A375 (cell line): ENCODE measurements around the gene INHA. TPM values are rescaled to one million over a fixed set of nuclear protein-coding genes. Genes with fewer than 3 reads are reported as not detected.

Experiments
- small RNA-seq: library from RNA; depleted of rRNA; stranded (forward); fragments of <200 nt; gene quantifications from one replicate; pipeline ENCODE3, GENCODE V24; 2014
- total RNA-seq: library from RNA; depleted of rRNA; stranded (reverse); fragments of >200 nt; shearing (Covaris generic); gene quantifications from 2 replicates; pipeline ENCODE4 v1.2.3, GENCODE V29; 2014; rRNA removed

The INHA gene, protein sequence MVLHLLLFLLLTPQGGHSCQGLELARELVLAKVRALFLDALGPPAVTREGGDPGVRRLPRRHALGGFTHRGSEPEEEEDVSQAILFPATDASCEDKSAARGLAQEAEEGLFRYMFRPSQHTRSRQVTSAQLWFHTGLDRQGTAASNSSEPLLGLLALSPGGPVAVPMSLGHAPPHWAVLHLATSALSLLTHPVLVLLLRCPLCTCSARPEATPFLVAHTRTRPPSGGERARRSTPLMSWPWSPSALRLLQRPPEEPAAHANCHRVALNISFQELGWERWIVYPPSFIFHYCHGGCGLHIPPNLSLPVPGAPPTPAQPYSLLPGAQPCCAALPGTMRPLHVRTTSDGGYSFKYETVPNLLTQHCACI
- 0.83 and 1.7 TPM in 2 replicates for total RNA-seq

DNA sequence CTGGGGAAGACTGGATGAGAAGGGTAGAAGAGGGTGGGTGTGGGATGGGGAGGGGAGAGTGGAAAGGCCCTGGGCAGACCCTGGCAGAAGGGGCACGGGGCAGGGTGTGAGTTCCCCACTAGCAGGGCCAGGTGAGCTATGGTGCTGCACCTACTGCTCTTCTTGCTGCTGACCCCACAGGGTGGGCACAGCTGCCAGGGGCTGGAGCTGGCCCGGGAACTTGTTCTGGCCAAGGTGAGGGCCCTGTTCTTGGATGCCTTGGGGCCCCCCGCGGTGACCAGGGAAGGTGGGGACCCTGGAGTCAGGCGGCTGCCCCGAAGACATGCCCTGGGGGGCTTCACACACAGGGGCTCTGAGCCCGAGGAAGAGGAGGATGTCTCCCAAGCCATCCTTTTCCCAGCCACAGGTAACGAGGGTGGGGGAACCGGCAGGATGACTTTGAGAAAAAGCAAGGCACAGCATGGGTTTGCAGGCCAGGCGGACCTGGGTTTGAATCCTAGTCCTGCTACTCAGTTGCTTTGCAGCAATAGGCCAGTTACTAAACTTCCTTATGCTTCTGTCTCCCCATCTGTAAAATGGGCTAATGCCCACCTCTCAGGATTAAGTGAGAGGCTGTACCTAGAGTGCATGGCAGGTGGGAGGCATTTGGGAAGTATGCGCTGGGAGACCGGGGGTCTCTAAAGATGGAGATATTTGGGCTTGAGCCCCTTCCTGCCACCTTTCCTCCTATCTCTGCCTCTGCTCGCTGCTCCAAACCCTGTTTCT is at the start of gene INHA:
Gene INHA (plus strand): TSS at position 74 of the 765 bp plus-strand sequence. CDS start 65 bp downstream, at position 139.

DNA sequence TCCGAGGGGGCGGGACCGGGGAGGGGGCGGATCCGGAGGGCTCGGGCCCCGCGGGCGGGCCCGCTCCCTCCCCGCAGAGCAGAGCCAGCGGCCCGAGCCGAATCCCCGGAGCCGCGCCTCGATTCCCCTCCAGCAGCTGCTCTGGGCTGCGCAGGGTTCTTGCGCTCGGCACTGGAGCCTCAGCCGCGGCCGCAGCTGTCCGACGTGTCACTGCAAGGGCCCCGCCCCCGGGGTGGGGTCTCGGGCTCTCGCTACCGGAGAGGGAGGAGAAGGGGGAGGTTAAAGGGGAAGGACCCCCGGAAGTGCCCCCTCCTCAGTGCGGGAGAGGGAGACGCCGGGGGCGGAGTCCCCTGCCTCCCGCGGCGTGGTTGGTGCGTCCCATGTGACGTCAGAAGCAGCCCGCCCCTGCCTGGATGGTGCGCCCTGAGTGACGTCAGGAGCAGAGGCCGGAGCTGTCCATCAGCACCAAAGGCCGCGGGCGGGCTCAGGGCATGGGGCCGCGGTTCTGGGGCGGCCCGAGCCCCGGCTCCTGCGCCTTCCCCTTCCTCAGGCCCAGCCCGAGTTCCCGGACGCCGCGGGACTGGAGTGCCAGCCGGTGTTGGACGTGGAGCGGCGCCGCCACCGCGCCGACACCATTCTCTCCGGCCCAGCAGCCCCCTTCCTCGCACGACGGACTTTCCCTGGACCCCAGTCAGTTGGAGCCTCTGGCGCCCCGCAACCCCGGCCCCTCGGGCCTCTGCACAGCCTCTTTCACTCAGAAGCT is 28.3 kb upstream of the INHA start, which contains the start of the genes CHPF and TMEM198:
Gene CHPF (minus strand): TSS at position 214 of the 763 bp plus-strand sequence. CDS start 271 bp downstream, outside the sequence.
Gene TMEM198 (plus strand): TSS at position 433 of the 763 bp plus-strand sequence. CDS start 700 bp downstream, outside the sequence.

DNA sequence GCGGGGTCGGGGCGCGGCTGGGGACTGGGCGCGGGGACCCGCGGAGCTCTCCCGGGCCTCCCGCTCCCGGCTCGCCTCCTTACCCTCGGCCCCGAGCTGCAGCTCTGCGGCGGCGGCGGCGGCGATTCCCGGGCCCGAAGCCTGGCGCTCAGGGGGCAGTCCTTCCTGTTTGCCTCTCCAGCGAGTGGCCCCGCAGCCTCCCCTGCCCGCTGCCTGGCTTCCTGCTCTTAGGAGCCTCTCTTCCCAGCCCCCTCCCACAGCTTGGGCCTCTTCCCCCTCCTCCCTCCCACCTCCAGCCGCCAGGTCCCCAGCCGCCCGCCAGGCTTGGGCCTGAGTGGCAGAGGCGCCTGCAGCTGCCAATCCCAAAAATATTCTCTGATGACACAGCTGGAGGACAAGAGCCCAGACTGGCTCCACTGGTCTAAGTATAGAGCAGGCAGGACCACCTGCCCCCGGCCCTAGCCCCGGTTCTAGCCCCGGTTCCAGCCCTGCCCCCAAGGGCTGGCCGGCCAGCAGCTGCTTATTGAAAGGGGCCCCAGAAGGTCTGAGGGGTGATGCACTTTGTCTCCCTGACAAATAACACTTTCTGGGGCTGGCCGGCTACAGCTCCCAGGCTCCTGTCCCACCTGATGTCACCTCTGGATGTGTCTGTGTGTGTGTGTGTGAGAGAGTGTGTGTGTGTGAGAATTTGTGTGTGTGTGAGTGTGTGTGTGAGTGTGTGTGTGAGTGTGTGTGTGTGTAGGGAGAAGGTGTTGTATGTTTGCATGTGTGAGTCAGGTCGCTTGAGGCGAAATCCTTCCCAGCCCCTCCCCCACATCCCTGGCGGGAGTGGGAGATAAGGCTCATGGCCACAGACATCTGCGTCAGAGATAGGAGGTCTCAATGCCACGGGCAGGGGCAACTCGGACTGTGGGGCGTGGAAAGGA is 536 bp upstream of the INHA start, which contains the start of gene OBSL1:
Gene OBSL1 (minus strand): TSS at position 229 of the 926 bp plus-strand sequence. CDS start 307 bp downstream, outside the sequence.

DNA sequence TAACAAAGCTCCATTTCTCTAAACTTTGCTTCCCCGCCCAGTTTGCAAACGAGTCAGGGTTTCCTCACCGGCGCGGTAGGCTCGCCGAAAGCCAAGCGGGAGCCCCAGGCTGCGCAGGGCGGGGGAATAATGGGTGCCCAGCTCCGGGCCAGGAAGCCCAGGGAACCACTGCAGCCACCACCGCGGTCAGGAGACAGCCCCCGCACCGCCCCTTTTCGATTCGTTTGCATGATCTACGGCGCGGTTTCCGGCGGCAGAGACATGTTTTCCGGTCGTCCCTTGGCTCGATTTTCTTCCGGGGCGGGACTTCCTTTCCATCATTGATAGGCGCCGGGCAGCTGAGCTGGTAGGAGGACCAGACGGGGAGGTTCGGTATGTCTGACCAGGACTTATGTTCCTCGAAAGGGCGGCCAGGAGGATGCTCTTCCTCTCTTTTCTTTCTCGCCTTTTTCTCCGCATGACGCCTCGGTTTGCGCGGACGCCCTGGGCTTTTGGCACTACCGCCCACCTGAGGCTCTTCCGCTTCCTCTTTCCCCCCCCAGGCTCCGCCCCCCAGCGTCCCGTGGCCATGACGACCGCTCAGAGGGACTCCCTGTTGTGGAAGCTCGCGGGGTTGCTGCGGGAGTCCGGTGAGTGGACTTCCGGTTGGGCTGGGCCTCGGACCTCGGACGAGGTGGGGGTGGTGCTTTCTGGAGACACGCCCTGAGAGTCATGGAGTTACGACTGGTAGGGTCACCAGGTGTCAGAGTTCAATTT is 25.6 kb downstream of the INHA start, which contains the start of gene STK11IP:
Gene STK11IP (plus strand): TSS at position 306 of the 756 bp plus-strand sequence. CDS start 263 bp downstream, at position 569.

Small RNAs within 50 kb of the gene (small RNA-seq; reads per million reads assigned to genes)
- gene MIR3132: not detected
- gene RN7SKP213: 0.29 reads per million

Other genes starting within 250 kb of the INHA start
- not detected in 2 replicates for gene RESP18, start 239.6 kb upstream of the INHA start, total RNA-seq
- 33.4 and 47.8 TPM in 2 replicates for gene DNPEP, start 184.4 kb upstream of the INHA start, total RNA-seq
- not detected in 2 replicates for gene DES, start 153.9 kb upstream of the INHA start, total RNA-seq
- 8.8 and 14.3 TPM in 2 replicates for gene SPEG, start 137.5 kb upstream of the INHA start, total RNA-seq
- 21.9 and 27.4 TPM in 2 replicates for gene GMPPA, start 73.4 kb upstream of the INHA start, total RNA-seq
- gene ASIC4, start 57.8 kb upstream of the INHA start, total RNA-seq: 0.11 and 0.15 TPM in 2 replicates
- gene CHPF, start 28.5 kb upstream of the INHA start, total RNA-seq: 106 and 121 TPM in 2 replicates
- 4.2 and 4.3 TPM in 2 replicates for gene TMEM198, start 28.3 kb upstream of the INHA start, total RNA-seq
- 98.6 and 102 TPM in 2 replicates for gene OBSL1, start 771 bp upstream of the INHA start, total RNA-seq
- gene STK11IP, start 25.5 kb downstream of the INHA start, total RNA-seq: 26.5 and 31.3 TPM in 2 replicates
- 6.8 and 9.2 TPM in 2 replicates for gene SLC4A3, start 55.3 kb downstream of the INHA start, total RNA-seq